ENCODE measurements around the gene SDR39U1. TPM values are rescaled to one million over a fixed set of nuclear protein-coding genes. Genes with fewer than 3 reads are reported as not detected.
A peak's percentile ranks its signal among the peaks of the same experiment; 100 is the strongest.

SDR39U1 gene
- total RNA-seq, 1 donor from 2014 or later: 80.0 TPM

DNA sequence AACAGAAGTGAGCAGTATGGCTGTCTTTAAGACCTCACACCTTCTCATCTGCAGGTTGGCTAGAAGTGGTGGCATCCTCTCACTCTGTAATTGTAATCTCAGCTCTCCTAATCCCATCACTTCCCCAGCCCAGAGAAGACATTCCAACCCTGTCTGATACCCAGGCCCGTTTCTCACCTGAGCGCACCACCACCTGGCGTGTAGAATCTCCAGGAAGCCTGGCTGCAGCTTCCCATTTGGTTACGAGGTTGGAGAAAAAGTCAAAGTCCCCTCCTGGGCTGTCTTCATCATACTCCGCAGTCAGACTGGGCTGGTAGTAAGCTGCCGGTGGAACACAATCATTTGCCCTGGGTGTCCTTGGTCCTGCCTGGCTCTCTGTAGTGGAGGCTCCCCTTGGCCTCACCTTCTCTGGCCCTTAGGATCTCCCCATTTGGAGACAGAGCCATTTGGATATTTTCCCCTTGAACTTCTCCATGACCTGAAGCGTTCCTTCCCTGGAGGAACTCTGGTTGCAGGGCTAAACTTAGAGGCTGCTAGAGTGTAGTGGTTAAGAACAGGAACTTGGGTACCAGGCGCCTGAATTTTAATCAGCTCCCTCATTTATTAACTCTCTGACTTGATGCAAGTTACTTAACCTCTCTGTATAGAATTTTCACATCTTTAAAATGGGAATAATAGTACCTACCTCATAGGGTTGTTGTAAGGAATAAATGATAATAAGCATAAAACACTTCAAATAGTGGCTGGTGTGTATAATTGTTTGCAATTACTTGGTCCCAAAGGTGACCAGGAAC lies 1.8 kb downstream of the SDR39U1 start:
- ATAC-seq (ENCODE audit: low read depth) (no peak), DNase-seq (no peak)
- CTCF ChIA-PET: interaction anchor here (1.3 to 4.3 kb wide), 4 partner anchors 9 to 198 kb away, joined by 3 to 38 read pairs (median 6); partner anchors contain the start of genes CIDEB and TINF2
- intact Hi-C loops (cut with micrococcal nuclease): loop anchor here (10.0 kb wide), 2 partner anchors 486 to 886 kb away; partner anchors contain the start of genes DHRS4, THTPA and ZFHX2
- H3K4me3 Mint-ChIP-seq: peak overlapping the region; percentile 98
- H3K27me3 Mint-ChIP-seq: no peaks in the 10 kb centered on the region
- TF ChIP-seq, protein P1, sequence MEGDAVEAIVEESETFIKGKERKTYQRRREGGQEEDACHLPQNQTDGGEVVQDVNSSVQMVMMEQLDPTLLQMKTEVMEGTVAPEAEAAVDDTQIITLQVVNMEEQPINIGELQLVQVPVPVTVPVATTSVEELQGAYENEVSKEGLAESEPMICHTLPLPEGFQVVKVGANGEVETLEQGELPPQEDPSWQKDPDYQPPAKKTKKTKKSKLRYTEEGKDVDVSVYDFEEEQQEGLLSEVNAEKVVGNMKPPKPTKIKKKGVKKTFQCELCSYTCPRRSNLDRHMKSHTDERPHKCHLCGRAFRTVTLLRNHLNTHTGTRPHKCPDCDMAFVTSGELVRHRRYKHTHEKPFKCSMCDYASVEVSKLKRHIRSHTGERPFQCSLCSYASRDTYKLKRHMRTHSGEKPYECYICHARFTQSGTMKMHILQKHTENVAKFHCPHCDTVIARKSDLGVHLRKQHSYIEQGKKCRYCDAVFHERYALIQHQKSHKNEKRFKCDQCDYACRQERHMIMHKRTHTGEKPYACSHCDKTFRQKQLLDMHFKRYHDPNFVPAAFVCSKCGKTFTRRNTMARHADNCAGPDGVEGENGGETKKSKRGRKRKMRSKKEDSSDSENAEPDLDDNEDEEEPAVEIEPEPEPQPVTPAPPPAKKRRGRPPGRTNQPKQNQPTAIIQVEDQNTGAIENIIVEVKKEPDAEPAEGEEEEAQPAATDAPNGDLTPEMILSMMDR (IDR thresholded peaks at IDR 0.05): no peak
- peaks cover 1% of the 10 kb centered on the region for H3K9me3 Mint-ChIP-seq
- POLR2A ChIA-PET: interaction anchor here (0.5 to 5.4 kb wide), 7 partner anchors 10 to 1871 kb away, joined by 3 to 87 read pairs (median 6); partner anchors contain the start of genes CBLN3, KHNYN and RIPK3
- peaks cover 70% of the 10 kb centered on the region for H3K36me3 Mint-ChIP-seq (ENCODE audit: low read depth)
- H3K27ac Mint-ChIP-seq: peak overlapping the region; percentile 59
- peaks cover 64% of the 10 kb centered on the region for H3K4me1 Mint-ChIP-seq

DNA sequence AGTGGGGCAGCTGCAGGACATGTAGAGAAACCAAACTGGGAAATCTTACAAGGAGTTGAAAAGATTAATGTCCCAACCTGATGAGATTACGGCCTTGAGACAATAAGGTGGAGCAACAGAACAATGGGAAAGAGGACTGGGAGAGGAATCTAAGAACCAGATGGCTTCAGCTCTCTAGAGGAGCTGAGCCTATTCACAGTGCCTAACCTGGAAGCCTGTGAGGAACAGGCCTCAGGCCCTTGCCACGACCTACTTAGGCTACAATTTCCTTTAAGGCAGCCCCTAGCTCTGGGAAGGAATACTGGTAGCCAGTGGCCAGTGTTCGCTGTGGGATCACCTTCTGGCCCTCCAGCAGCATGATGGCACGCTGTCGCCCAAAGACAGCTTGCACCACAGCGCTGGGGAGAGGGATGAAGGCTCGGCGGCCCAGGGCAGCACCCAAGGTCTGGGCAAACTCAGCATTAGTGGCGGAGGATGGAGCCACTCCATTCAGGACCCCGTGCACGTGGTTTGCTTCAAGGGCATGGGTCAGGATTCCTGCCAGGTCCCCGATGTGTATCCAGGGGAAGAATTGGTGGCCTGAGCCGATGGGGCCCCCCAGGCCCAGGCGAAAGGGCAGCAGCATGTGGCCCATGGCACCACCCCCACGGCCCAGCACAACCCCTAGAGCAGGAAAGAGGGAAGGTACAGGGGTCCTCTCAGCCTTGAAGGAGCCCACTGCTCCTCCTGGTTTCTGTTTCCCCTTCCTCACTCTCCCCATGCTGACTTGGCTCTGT lies 2.6 kb downstream of the SDR39U1 start:
- DNase-seq (no peak), ATAC-seq (ENCODE audit: low read depth) (no peak)
- ChIA-PET CTCF (interaction anchor here (1.5 to 4.3 kb wide), 3 partner anchors 9 to 132 kb away, joined by 5 to 38 read pairs (median 9); partner anchors contain the start of gene CIDEB), POLR2A (interaction anchor here (0.7 to 5.4 kb wide), 2 partner anchors 10 to 101 kb away, joined by 3 to 87 read pairs; partner anchors contain the start of genes CBLN3 and KHNYN)
- no peak overlapping the region for H3K27ac Mint-ChIP-seq
- intact Hi-C loops (cut with micrococcal nuclease): loop anchor here (10.0 kb wide), 2 partner anchors 485 to 885 kb away; partner anchors contain the start of genes DHRS4, THTPA and ZFHX2
- peaks cover 1% of the 10 kb centered on the region for H3K9me3 Mint-ChIP-seq
- H3K27me3 Mint-ChIP-seq: no peaks in the 10 kb centered on the region
- H3K4me3 Mint-ChIP-seq: no peak overlapping the region
- peaks cover 75% of the 10 kb centered on the region for H3K36me3 Mint-ChIP-seq (ENCODE audit: low read depth)
- TF ChIP-seq, protein P1 (IDR thresholded peaks at IDR 0.05): no peak
- H3K4me1 Mint-ChIP-seq: peaks cover 72% of the 10 kb centered on the region

DNA sequence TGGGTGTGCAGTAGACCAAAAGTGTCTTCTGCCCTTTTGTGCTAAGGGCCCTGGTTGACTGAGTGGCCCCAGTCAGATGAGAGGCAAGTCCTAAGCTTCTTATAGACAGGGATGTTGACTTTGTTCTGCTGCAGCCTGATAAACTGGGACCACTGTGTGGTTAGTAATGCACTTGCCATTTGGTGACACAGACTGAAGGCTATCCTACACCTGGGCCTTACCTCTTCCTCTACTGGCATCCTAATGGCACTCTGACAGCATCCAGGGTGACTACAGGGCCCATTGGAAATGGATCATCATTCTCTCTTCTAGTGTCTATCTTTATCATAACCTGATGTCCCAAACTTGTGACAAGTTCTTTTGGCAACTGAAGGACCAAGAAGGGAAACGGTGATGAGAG lies 3.3 kb downstream of the SDR39U1 start:
- POLR2A ChIA-PET: interaction anchor here (0.6 to 5.4 kb wide), 2 partner anchors 9 to 349 kb away, joined by 15 to 87 read pairs; partner anchors contain the start of genes CBLN3 and KHNYN
- TF ChIP-seq, protein P1 (IDR thresholded peaks at IDR 0.05): no peak
- intact Hi-C loops (cut with micrococcal nuclease): no loop called here
- peaks cover 76% of the 10 kb centered on the region for H3K4me1 Mint-ChIP-seq
- ATAC-seq (ENCODE audit: low read depth): no peak
- CTCF ChIA-PET: interaction anchor here (1.6 to 4.3 kb wide), 2 partner anchors 8 to 106 kb away, joined by 9 to 38 read pairs; no protein-coding TSS in a partner anchor
- H3K27me3 Mint-ChIP-seq: no peaks in the 10 kb centered on the region
- no peak overlapping the region for H3K27ac Mint-ChIP-seq
- no peak for DNase-seq
- peaks cover 1% of the 10 kb centered on the region for H3K9me3 Mint-ChIP-seq
- no peak overlapping the region for H3K4me3 Mint-ChIP-seq
- H3K36me3 Mint-ChIP-seq (ENCODE audit: low read depth): peaks cover 81% of the 10 kb centered on the region

DNA sequence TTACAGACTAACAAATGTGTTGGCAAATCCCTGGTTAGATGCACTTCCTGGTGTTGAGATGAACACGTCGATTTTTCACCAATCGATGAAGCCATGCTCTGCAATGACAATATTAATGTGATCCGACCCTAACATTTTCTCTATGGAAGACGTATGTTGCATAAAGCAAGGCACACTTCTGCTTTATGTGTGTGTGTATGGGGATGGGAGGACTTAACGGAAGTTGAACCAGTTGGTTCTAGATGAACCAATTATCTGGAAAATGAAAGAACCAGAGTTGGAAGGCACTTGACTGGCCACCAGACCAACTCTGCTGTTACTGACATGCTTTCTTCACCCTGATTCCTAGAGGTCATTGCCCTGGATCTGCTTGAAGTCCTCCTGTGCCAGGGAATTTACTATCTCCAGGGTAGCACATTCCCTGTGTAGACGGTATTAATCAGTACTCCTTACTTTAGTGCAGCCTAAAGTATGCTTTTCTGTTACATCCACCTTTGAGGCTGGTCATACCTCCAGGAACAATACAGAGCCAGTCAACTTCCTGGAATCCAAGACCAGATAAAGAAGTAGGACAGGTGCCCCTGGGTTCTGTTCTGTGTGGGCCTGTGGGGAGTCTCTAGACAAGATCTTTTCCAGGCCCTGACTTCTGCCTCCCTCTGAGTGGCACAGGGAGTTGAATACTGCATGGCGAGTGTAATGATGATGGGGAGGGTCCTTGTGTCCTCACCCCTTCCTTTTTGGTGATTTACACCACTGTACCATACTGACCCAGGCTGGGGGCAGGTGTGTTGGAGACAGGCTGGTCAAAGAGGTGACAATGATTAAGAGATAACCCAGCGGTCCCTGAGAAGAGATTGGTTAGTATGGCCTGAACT lies 4.1 kb downstream of the SDR39U1 start:
- Mint-ChIP-seq H3K27ac (peak overlapping the region; percentile 35), H3K9me3 (no peaks in the 10 kb centered on the region), H3K27me3 (no peaks in the 10 kb centered on the region), H3K4me3 (no peak overlapping the region), H3K36me3 (ENCODE audit: low read depth) (peaks cover 89% of the 10 kb centered on the region), H3K4me1 (peaks cover 75% of the 10 kb centered on the region)
- intact Hi-C loops (cut with micrococcal nuclease): no loop called here
- POLR2A ChIA-PET: interaction anchor here (0.6 to 5.4 kb wide), 5 partner anchors 8 to 348 kb away, joined by 6 to 87 read pairs (median 34); partner anchors contain the start of genes CBLN3 and KHNYN
- TF ChIP-seq, protein P1 (IDR thresholded peaks at IDR 0.05): no peak
- DNase-seq (no peak), ATAC-seq (ENCODE audit: low read depth) (no peak)
- CTCF ChIA-PET: interaction anchor here (1.6 to 9.3 kb wide), 3 partner anchors 72 to 107 kb away, joined by 9 to 353 read pairs (median 44); partner anchors contain the start of gene ADCY4

Data from activated B cell treated with CpG ODN at 0.5 μM for 24 hours (primary cell).